Mammary epithelial cell (primary cell): Measurements from ENCODE around the gene FASTKD2.

Experiments
- EZH2 ChIP-seq: IDR thresholded peaks from 2 replicates; pipeline ENCODE4 v1.6.1; 2012; ENCODE audit warnings: low read length, inconsistent platforms, borderline replicate concordance
- TF ChIP-seq, protein P1 (sequence below), 2 donors: IDR thresholded peaks in 1 of 2; conservative IDR thresholded peaks in 1 of 2; 2 replicates each; pipeline ENCODE4 v1.5.1; 2011 to 2012; ENCODE audit warnings: inconsistent platforms in 2 of 2, low read length in 2 of 2, mild to moderate bottlenecking in 2 of 2, control low read depth in 1 of 2, low read depth in 1 of 2; ENCODE audit not compliant: insufficient read depth in 1 of 2; ENCODE audit errors: extremely low read depth in 1 of 2

DNA sequence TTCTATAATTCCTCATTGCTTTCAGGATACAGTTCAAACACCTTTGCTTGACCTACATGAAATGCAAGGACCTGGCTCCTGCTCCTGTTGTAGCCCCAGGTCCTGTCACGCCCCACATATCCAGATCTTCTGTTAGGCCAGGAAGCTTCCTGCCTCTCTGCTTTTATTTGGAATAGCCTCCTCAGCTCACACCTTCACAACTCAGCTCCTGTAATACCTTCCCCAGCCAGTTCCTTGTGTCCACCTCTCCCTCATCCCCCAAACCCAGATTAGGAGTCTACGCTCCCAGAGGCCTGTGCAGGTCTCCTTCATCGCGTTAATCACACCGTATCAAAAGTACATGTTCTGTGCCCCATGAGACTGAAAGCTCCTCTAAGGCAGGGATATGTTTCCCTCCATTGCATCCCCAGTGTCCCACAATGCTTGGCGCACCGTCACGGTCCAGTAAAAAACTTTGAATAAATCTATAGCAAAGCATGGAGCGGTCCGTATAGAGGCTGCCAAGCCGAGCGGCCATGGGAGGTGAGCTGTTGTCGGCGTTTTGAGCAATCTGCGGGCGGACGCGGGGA lies 649 bp upstream of the FASTKD2 start:
- TF ChIP-seq, protein P1, sequence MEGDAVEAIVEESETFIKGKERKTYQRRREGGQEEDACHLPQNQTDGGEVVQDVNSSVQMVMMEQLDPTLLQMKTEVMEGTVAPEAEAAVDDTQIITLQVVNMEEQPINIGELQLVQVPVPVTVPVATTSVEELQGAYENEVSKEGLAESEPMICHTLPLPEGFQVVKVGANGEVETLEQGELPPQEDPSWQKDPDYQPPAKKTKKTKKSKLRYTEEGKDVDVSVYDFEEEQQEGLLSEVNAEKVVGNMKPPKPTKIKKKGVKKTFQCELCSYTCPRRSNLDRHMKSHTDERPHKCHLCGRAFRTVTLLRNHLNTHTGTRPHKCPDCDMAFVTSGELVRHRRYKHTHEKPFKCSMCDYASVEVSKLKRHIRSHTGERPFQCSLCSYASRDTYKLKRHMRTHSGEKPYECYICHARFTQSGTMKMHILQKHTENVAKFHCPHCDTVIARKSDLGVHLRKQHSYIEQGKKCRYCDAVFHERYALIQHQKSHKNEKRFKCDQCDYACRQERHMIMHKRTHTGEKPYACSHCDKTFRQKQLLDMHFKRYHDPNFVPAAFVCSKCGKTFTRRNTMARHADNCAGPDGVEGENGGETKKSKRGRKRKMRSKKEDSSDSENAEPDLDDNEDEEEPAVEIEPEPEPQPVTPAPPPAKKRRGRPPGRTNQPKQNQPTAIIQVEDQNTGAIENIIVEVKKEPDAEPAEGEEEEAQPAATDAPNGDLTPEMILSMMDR (conservative IDR thresholded peaks at IDR 0.05 in 1 of 2, IDR thresholded peaks at IDR 0.05 in 1 of 2; ENCODE audit: extremely low read depth in 1 of 2, insufficient read depth in 1 of 2, low read depth in 1 of 2, low read length in 2 of 2) = no peak
- no peak for TF ChIP-seq EZH2
